Measurements from ENCODE around the gene CNOT6.

Gene CNOT6

DNA sequence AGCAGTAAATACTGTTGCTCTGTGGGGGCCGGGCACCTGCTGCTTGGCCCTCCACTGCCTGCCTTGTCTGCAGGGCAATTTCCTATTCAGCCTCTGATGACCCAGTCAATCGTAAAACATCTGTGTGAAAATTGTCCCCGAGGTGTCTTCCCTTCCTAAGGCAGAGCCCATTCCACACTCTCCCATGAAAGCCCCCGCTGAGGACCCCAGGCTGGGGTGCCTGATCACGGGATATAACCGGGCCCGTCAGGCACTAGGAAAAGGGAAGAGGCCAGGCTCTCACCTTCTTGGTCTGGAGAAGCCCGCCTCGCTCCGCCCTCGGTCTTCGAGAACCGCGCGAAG lies 124.3 kb downstream of the CNOT6 start:
- DNase-seq (ENCODE audit: low read depth in 1 of 2, low spot score in 1 of 2), result no peak
- in situ Hi-C loops (cut with HindIII; ENCODE audit: low pct_unique_long_range_greater_than_20kb, low sequenced_read_pairs), result no loop called here
- TF ChIP-seq JUND (IDR thresholded peaks at IDR 0.05; ENCODE audit: low read depth), result no peak

DNA sequence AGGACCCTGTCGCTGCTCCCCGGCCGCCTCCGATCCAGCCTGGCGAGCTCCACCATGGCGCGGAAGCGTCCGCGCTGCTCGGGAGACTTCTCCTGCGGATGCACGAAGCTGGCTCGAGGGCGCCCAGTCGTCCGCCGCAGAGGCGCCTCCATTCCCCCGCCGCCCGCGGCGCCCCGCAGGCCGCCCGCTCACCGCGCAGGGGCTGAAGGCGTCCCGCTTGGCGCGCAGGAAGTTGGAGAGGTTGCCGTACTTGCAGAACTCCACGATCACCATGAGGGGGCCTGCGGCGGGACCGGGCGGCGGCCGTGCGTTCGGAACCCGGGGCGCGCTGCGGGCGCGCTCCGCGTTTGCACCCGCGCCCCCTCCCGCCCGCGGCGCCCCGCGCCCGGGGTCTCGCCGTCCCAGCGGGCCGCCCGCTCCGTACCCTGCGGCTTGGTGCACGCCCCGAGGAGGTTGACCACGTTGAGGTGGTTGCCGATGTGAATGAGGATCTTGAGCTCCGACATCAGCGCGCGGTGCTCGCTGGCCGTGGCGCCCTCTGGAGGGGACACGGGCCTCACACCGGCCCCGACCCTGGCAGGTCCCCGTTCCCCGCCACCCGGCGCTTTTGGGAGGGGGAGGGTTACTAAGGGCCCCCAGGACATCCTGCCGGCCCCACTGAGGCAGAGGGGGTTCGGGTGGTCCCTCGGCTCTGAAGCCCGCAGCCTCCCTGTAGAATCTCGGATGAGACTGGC lies 124.8 kb downstream of the CNOT6 start:
- in situ Hi-C loops (cut with HindIII; ENCODE audit: low pct_unique_long_range_greater_than_20kb, low sequenced_read_pairs), result no loop called here
- no peak for TF ChIP-seq JUND (IDR thresholded peaks at IDR 0.05; ENCODE audit: low read depth)
- DNase-seq (ENCODE audit: low read depth in 1 of 2, low spot score in 1 of 2), result peak in 1 of 2 experiments; percentile 58

GRCh38 chr5:180619563-180619915 lies 125.4 kb downstream of the CNOT6 start:
- TF ChIP-seq JUND (IDR thresholded peaks at IDR 0.05; ENCODE audit: low read depth), result no peak
- no peak for DNase-seq (ENCODE audit: low read depth in 1 of 2, low spot score in 1 of 2)
- in situ Hi-C loops (cut with HindIII; ENCODE audit: low pct_unique_long_range_greater_than_20kb, low sequenced_read_pairs), result no loop called here

DNA sequence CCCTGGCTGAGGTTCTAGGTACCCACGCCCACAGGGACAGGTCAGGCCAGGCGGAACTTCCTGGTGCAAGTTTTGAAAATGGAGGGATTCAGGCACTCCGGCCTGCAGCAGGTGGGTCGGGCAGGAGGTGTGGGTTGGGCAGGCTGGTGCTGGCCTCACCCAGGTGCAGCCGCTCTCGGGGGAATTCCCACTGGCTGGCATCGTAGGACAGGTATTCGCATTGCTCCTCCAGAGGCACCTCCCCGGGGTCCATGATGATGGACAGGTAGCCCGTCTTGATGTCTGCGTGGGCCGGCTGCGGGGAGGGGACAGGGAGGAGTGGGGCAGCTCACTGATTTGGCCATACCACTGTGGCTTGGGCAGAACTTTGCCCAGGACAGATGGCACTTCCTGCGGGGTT lies 125.8 kb downstream of the CNOT6 start:
- TF ChIP-seq JUND (IDR thresholded peaks at IDR 0.05; ENCODE audit: low read depth), result no peak
- no peak for DNase-seq (ENCODE audit: low read depth in 1 of 2, low spot score in 1 of 2)
- in situ Hi-C loops (cut with HindIII; ENCODE audit: low pct_unique_long_range_greater_than_20kb, low sequenced_read_pairs), result no loop called here

DNA sequence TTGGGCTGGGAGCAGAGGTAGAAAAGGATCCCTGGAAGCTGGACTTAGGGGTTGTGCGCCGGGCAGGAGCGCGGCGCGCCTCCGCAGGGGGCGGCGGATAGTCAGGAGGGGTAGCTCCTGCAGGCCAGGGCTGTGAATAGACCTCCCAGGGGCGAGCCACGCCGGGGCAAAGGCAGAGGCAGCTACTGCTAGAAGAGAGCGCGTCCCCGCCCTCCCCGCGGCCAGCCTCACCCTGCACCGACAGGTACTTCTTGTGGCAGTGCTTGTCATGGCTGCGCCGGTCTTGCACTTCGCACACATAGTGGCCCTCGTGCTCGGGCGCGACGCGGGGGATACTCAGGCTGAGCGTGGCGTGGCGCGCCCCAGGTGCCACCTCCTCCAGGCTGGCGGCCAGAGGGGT lies 127.1 kb downstream of the CNOT6 start:
- no peak for TF ChIP-seq JUND (IDR thresholded peaks at IDR 0.05; ENCODE audit: low read depth)
- in situ Hi-C loops (cut with HindIII; ENCODE audit: low pct_unique_long_range_greater_than_20kb, low sequenced_read_pairs), result no loop called here
- DNase-seq (ENCODE audit: low read depth in 1 of 2, low spot score in 1 of 2), result no peak

DNA sequence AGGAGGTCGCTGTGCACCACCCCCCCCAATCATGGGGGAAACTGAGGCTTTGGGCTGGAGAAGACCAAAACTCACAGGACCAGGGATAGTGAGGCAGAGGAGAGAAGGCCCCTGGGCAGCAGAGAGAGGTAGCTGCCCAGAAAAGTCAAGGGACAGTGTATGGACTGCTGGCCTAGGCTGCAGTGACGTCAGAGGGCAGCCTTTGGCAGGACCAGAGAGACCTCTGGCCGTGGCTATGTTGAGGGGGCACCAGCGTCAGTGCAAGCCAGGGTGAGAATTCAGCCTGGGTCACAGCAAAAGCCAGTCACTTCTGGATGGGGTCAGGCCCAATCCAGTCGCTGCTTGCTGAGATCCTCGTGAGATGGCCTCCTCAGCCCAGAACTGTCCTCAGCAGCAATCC lies 128.7 kb downstream of the CNOT6 start:
- no peak for TF ChIP-seq JUND (IDR thresholded peaks at IDR 0.05; ENCODE audit: low read depth)
- in situ Hi-C loops (cut with HindIII; ENCODE audit: low pct_unique_long_range_greater_than_20kb, low sequenced_read_pairs), result no loop called here
- DNase-seq (ENCODE audit: low read depth in 1 of 2, low spot score in 1 of 2), result no peak

DNA sequence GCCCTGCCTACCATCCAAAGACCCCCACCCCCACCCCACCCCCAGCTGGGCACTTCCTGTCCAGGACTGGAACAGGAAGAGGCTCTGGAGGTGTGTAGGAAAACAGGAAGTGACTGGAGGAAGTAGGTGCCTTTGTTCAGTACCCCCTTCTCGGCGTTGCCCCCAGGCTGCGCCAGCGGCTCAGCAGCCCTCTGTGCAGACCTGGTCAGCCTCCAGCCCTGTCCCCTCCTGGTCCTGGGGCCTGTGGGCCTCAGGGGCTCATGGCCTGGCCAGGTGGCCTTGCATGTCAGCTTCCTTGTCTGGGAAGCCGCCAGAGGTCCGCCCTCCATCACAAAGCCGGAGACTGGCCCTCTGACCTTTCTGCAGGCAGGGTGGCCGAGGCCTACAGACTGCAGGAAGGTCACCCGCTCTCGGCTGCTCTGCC lies 129.2 kb downstream of the CNOT6 start:
- DNase-seq (ENCODE audit: low read depth in 1 of 2, low spot score in 1 of 2), result no peak
- TF ChIP-seq JUND (IDR thresholded peaks at IDR 0.05; ENCODE audit: low read depth), result no peak
- in situ Hi-C loops (cut with HindIII; ENCODE audit: low pct_unique_long_range_greater_than_20kb, low sequenced_read_pairs), result no loop called here

- DNase-seq (ENCODE audit: low read depth in 1 of 2, low spot score in 1 of 2), result no peak
- TF ChIP-seq JUND (IDR thresholded peaks at IDR 0.05; ENCODE audit: low read depth), result no peak
- in situ Hi-C loops (cut with HindIII; ENCODE audit: low pct_unique_long_range_greater_than_20kb, low sequenced_read_pairs), result no loop called here
These were observed 129.7 kb downstream of the CNOT6 start for GRCh38 chr5:180623844-180624243.

DNA sequence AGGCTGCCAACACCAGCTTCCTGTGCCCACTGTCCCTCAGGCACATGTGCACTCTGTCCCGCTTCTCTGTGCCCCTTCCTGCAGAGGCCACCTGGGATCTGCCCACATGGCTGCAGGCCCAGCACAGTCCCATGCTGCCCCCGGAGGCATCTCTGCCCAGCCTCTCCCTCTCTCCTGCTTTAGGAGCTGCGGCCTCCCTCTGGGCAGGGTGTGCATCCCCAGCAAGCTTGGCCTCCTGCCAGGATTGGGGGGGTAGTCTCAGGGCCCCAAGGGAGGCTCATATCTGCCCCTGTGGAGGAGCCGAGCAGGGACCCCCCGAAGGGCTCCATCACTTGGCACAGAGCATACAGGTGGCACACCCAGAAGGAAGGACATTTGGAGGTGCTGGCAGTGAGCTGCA lies 130.4 kb downstream of the CNOT6 start:
- no peak for DNase-seq (ENCODE audit: low read depth in 1 of 2, low spot score in 1 of 2)
- no peak for TF ChIP-seq JUND (IDR thresholded peaks at IDR 0.05; ENCODE audit: low read depth)
- in situ Hi-C loops (cut with HindIII; ENCODE audit: low pct_unique_long_range_greater_than_20kb, low sequenced_read_pairs), result no loop called here

DNA sequence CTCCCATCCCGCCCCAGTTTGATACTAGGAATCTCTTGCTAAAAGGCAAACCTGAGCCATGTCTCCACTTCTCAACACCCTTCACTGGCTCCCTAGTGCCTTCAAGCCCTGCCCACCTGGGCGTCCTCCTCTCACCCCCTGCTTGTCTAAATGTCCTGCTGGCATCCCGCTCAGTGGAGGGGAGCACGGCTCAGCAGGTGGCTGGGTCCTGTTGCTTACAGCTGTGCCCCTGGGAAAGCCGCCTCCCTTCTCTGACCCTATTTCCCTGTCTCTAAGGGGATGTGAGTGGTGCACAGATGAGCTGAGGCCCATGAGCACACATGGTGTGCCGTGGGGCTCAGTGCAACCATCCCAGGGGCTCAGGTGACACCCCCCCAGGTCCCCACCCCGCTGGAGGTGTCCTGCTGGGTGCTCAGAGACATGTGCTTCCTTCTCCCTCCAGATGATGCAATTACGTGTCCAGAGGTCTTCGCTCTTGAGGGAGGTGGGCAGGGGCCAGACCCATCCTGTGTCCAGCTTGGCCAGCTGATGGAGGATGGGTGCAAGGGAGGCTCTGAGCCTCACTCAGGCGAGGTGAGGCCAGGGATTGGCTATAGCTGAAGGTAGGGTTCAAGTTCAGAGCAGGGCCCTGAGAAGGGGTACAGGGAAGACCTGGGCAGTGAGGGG lies 131.1 kb downstream of the CNOT6 start:
- no peak for DNase-seq (ENCODE audit: low read depth in 1 of 2, low spot score in 1 of 2)
- no peak for TF ChIP-seq JUND (IDR thresholded peaks at IDR 0.05; ENCODE audit: low read depth)
- in situ Hi-C loops (cut with HindIII; ENCODE audit: low pct_unique_long_range_greater_than_20kb, low sequenced_read_pairs), result no loop called here

DNA sequence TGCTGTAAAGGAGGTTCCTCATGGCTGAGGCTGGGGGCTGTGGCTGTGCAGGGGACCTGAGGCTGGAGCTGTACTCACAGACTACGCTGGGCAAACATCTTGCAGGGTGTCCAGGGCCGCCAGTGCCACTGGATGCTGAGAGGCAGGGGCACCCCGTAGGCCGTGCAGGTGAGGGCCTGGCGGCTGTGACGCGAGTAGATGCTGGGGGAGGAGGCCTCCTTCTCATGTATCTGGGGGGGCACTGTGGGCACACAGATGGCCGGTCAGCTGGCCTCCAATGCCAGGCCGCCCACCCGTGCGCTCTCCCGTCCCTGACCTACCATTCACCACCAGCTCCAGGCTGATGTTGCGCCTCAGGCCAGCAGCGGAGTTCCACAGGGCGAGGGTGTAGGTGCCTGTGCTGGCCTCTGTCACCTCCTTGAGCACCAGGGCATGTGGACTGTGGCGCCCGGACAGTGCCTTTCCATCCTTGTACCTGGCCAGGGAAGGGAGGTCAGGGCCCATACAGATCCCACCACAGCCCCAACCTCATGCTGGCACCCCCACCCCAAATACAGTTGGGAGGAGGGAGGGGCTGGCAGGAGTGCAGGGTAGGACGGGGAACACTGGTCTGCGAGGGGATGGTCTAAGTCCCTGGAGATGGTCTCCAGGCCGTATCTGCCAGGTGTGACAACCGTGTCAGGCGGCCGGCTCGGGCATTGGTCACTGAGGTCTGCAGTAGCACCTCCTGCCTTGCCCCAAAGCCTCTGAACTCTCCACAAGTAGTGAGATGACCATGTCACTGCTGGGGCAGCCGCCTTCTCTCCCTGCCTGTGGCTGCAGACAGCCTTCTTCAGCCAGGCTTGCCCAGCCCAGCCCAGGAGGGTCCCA lies 131.8 kb downstream of the CNOT6 start:
- TF ChIP-seq JUND (IDR thresholded peaks at IDR 0.05; ENCODE audit: low read depth), result no peak
- in situ Hi-C loops (cut with HindIII; ENCODE audit: low pct_unique_long_range_greater_than_20kb, low sequenced_read_pairs), result no loop called here
- no peak for DNase-seq (ENCODE audit: low read depth in 1 of 2, low spot score in 1 of 2)

GRCh38 chr5:180626661-180627385 lies 132.6 kb downstream of the CNOT6 start:
- in situ Hi-C loops (cut with HindIII; ENCODE audit: low pct_unique_long_range_greater_than_20kb, low sequenced_read_pairs), result no loop called here
- TF ChIP-seq JUND (IDR thresholded peaks at IDR 0.05; ENCODE audit: low read depth), result no peak
- no peak for DNase-seq (ENCODE audit: low read depth in 1 of 2, low spot score in 1 of 2)

Data from T47D (cell line).